Measurements from ENCODE around the gene SLC27A2. TPM values are rescaled to one million over a fixed set of nuclear protein-coding genes. Genes with fewer than 3 reads are reported as not detected.

SLC27A2 gene
- total RNA-seq, 1 donor: under 0.01 TPM

DNA sequence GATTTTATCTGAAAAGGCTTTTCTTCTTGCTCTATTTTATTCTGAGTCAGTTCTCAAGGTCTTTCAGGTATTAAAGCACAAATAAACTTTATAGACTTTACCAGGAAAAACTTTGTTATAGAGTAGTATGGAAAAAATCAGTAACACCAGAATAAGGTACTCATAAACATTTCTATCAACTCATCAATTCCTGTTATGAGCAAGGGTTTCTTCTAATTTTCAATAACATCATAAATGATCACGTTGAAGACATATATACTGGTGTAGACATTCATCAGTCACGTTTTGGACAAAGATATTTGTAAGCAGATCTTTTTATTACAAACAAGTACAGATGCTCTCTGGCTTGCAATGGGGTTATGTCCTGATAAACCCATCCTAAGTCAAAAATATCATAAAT is 93.1 kb downstream of the SLC27A2 start:
- TF ChIP-seq, protein P1, sequence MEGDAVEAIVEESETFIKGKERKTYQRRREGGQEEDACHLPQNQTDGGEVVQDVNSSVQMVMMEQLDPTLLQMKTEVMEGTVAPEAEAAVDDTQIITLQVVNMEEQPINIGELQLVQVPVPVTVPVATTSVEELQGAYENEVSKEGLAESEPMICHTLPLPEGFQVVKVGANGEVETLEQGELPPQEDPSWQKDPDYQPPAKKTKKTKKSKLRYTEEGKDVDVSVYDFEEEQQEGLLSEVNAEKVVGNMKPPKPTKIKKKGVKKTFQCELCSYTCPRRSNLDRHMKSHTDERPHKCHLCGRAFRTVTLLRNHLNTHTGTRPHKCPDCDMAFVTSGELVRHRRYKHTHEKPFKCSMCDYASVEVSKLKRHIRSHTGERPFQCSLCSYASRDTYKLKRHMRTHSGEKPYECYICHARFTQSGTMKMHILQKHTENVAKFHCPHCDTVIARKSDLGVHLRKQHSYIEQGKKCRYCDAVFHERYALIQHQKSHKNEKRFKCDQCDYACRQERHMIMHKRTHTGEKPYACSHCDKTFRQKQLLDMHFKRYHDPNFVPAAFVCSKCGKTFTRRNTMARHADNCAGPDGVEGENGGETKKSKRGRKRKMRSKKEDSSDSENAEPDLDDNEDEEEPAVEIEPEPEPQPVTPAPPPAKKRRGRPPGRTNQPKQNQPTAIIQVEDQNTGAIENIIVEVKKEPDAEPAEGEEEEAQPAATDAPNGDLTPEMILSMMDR (IDR thresholded peaks at IDR 0.05; ENCODE audit: insufficient read depth, low read depth, low read length): no peak
- DNase-seq (ENCODE audit: low read depth): no peak
- no peak overlapping the region for H3K4me3 ChIP-seq (ENCODE audit: low read depth, low read length)

DNA sequence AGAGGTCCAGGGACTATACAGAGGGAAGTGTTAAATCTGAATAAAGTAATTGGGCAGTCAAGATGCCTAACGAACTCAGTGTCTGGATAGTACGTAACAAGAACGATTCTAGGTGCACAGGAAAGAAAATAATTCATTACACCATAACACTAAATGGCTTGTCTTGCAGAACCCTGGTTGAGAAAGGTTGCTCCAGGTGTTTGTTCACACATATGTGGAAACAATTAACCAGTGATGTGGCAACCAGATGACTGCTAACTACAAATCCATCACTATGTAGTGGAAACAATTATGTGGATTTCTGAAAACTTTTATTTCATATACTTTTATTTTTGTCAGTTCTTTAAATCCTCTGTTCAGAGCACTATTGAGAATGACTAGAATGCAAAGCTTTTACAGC is 93.9 kb downstream of the SLC27A2 start:
- TF ChIP-seq, protein P1 (IDR thresholded peaks at IDR 0.05; ENCODE audit: insufficient read depth, low read depth, low read length): no peak
- no peak overlapping the region for H3K4me3 ChIP-seq (ENCODE audit: low read depth, low read length)
- no peak for DNase-seq (ENCODE audit: low read depth)

DNA sequence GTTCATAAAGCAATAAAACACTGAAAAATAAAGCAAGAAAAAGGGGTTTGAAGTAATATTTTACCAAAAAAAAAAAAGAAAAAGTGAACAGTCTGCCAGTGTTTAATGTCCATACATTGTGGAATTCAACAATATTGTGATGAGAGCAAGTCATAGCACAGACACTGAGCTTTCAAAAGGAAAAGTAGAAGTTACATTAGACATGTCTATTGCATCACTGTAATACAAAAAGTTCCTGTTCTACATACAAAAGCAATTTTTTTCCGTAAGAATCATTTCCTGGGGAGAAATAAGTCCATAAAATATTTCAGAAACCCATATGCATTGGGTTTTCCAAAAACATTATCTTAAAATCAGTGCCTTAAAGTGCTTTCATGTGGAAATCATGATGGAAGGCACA is 95.4 kb downstream of the SLC27A2 start:
- no peak overlapping the region for H3K4me3 ChIP-seq (ENCODE audit: low read depth, low read length)
- DNase-seq (ENCODE audit: low read depth): no peak
- TF ChIP-seq, protein P1 (IDR thresholded peaks at IDR 0.05; ENCODE audit: insufficient read depth, low read depth, low read length): no peak

DNA sequence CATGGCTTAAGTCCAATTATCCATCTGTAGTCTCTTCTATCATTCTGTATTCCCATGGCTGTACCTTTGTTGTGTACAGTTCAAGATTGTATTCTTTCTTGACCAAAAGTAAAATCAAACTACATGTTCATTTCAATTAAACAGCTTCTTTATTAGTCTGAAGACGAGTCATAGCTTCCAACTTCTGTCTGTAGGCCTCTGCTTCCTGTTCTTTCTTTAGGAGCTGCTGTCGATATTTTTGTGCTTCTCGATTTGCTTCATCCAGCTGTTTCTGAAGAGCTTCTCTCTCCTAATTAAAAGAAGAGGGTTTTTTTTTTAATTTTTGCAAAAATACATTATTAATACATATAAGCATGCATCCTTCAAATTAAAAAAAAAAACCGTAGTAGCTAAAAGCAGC is 96.5 kb downstream of the SLC27A2 start:
- TF ChIP-seq, protein P1 (IDR thresholded peaks at IDR 0.05; ENCODE audit: insufficient read depth, low read depth, low read length): no peak
- no peak for DNase-seq (ENCODE audit: low read depth)
- H3K4me3 ChIP-seq (ENCODE audit: low read depth, low read length): no peak overlapping the region

DNA sequence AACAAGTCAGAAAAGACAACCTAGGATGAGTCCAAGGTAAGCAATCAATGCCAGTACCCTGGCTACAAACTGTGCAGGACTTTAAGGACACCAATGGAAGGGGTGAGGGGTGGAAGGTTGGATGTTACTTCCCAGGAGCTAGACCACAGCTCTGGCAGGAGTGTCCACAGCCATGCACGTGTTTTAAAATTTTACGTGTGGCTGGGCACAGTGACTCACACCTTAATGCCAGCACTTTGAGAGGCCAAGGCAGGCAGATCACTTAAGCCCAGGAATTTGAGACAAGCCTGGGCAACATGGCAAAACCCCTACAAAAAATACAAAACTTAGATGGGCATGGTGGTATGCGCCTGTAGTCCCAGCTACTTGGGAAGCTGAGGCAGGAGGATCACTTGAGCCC is 98.3 kb downstream of the SLC27A2 start:
- no peak overlapping the region for H3K4me3 ChIP-seq (ENCODE audit: low read depth, low read length)
- TF ChIP-seq, protein P1 (IDR thresholded peaks at IDR 0.05; ENCODE audit: insufficient read depth, low read depth, low read length): no peak
- no peak for DNase-seq (ENCODE audit: low read depth)

DNA sequence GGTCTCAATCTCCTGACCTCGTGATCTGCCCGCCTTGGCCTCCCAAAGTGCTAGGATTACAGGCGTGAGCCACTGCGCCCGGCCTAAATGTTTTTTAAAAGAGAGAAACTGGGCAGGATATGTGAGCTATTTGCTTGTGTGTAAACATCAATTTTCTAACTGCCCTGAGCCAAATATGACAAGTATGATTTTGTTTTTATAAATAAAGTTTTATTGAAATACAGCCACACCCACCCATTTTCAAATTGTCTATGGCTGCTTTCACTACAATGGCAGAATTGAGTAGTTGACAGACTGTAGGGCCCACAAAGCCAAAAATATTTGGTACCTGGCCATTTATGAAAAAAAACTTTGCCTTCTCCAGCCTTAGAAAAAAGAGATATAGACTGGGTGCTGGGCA is 99.4 kb downstream of the SLC27A2 start:
- TF ChIP-seq, protein P1 (IDR thresholded peaks at IDR 0.05; ENCODE audit: insufficient read depth, low read depth, low read length): no peak
- DNase-seq (ENCODE audit: low read depth): no peak

More for the DNA sequence above, 99.4 kb downstream of the SLC27A2 start:
- H3K4me3 ChIP-seq (ENCODE audit: low read depth, low read length): no peak overlapping the region

Small RNA genes lying within 50 kb of the gene (small RNA-seq; reads per million reads assigned to genes)
- gene RF00019: not detected

Other genes with a start within 250 kb of the SLC27A2 start
- 4.2 and 90.2 TPM in 2 replicates for gene ATP8B4, start 63.0 kb upstream of the SLC27A2 start, total RNA-seq
- not detected in 2 replicates for gene HDC, start 83.5 kb downstream of the SLC27A2 start, total RNA-seq
- gene GABPB1, start 173.0 kb downstream of the SLC27A2 start, total RNA-seq: 33.8 and 44.9 TPM in 2 replicates
- 47.0 and 54.0 TPM in 2 replicates for gene USP8, start 242.2 kb downstream of the SLC27A2 start, total RNA-seq